Liver (tissue), 9 donors: ENCODE measurements around the gene MAST2. TPM values are rescaled to one million over a fixed set of nuclear protein-coding genes. Genes with fewer than 3 reads are reported as not detected.

Experiments
- DNase-seq: peaks from one replicate; pipeline ENCODE4 v3.0.0-alpha.2; 2017; ENCODE audit warnings: low spot score
- H3K27ac ChIP-seq, 2 donors: one replicate each; pipeline ENCODE4 v1.7.0; 2013; ENCODE audit warnings: inconsistent platforms in 2 of 2, low read length in 2 of 2, control low read depth in 1 of 2, low read depth in 1 of 2, mild to moderate bottlenecking in 1 of 2
- H3K27me3 ChIP-seq, 4 donors: one replicate each; pipeline versions ENCODE4 v1.6.1 to v1.7.0; 2013; ENCODE audit warnings: low read length in 3 of 4, inconsistent platforms in 1 of 4, mild to moderate bottlenecking in 1 of 4, moderate library complexity in 1 of 4; ENCODE audit not compliant: control insufficient read depth in 4 of 4, insufficient read depth in 4 of 4
- H3K36me3 ChIP-seq, 4 donors: one replicate each; pipeline versions ENCODE4 v1.6.1 to v1.7.0; 2013; ENCODE audit warnings: low read length in 3 of 4, mild to moderate bottlenecking in 3 of 4, low read depth in 1 of 4, moderate library complexity in 1 of 4; ENCODE audit not compliant: control insufficient read depth in 4 of 4, insufficient read depth in 3 of 4
- H3K4me1 ChIP-seq, 4 donors: one replicate each; pipeline versions ENCODE4 v1.6.1 to v1.7.0; 2013; ENCODE audit warnings: low read length in 3 of 4, mild to moderate bottlenecking in 3 of 4, moderate library complexity in 1 of 4; ENCODE audit not compliant: control insufficient read depth in 4 of 4, insufficient read depth in 4 of 4
- H3K4me3 ChIP-seq, 3 donors: one replicate each; pipeline versions ENCODE4 v1.6.1 to v1.7.0; 2013; ENCODE audit warnings: low read length in 3 of 3, control low read depth in 1 of 3, low read depth in 1 of 3, mild to moderate bottlenecking in 1 of 3
- H3K9ac ChIP-seq, 2 donors: one replicate each; pipeline ENCODE4 v1.7.0; 2013; ENCODE audit warnings: low read length in 2 of 2, mild to moderate bottlenecking in 2 of 2, moderate library complexity in 2 of 2, control low read depth in 1 of 2, low read depth in 1 of 2
- H3K9me3 ChIP-seq, 4 donors: one replicate each; pipeline versions ENCODE4 v1.6.1 to v1.7.0; 2013; ENCODE audit warnings: low read length in 3 of 4; ENCODE audit not compliant: control insufficient read depth in 4 of 4
- ATF3 ChIP-seq: IDR thresholded peaks from 2 replicates; pipeline ENCODE4 v1.6.1; 2016; ENCODE audit warnings: antibody characterized with exemption
- CTCF ChIP-seq: fragments of 150-350 bp; IDR thresholded peaks from 2 replicates; pipeline ENCODE4 v1.5.1; 2017; ENCODE audit warnings: improper control_type of control experiment, low read depth, low read length; ENCODE audit not compliant: missing input control
- EGR1 ChIP-seq, 2 donors: IDR thresholded peaks; 2 replicates each; pipeline ENCODE4 v1.6.1; 2016 to 2018; ENCODE audit warnings: antibody characterized with exemption in 2 of 2, low read depth in 2 of 2
- FOXA1 ChIP-seq: IDR thresholded peaks from 2 replicates; pipeline ENCODE4 v1.6.1; 2016; ENCODE audit warnings: antibody characterized with exemption
- FOXA2 ChIP-seq: IDR thresholded peaks from 2 replicates; pipeline ENCODE4 v1.6.1; 2016; ENCODE audit warnings: antibody characterized with exemption
- GABPA ChIP-seq, 2 donors: IDR thresholded peaks in 1 of 2; conservative IDR thresholded peaks in 1 of 2; 2 replicates each; pipeline ENCODE4 v1.6.1; 2016; ENCODE audit warnings: antibody characterized with exemption in 2 of 2, mild to moderate bottlenecking in 1 of 2, moderate library complexity in 1 of 2
- HNF4A ChIP-seq, 2 donors: conservative IDR thresholded peaks; 2 replicates each; pipeline ENCODE4 v1.6.1; 2016; ENCODE audit warnings: antibody characterized with exemption in 2 of 2, mild to moderate bottlenecking in 2 of 2
- JUND ChIP-seq, 2 donors: IDR thresholded peaks; 2 replicates each; pipeline ENCODE4 v1.6.1; 2016; ENCODE audit warnings: antibody characterized with exemption in 2 of 2
- MAX ChIP-seq: IDR thresholded peaks from 2 replicates; pipeline ENCODE4 v1.6.1; 2016; ENCODE audit warnings: antibody characterized with exemption
- NR2F2 ChIP-seq: IDR thresholded peaks from 2 replicates; pipeline ENCODE4 v1.6.1; 2016; ENCODE audit warnings: antibody characterized with exemption
- RAD21 ChIP-seq, 2 donors: IDR thresholded peaks; 2 replicates each; pipeline ENCODE4 v1.6.1; 2016; ENCODE audit warnings: antibody characterized with exemption in 2 of 2, mild to moderate bottlenecking in 2 of 2
- REST ChIP-seq: IDR thresholded peaks from 2 replicates; pipeline ENCODE4 v1.6.1; 2016; ENCODE audit warnings: antibody characterized with exemption, mild to moderate bottlenecking
- SP1 ChIP-seq: IDR thresholded peaks from 2 replicates; pipeline ENCODE4 v1.6.1; 2018; ENCODE audit warnings: antibody characterized with exemption, mild to moderate bottlenecking
- YY1 ChIP-seq: IDR thresholded peaks from 2 replicates; pipeline ENCODE4 v1.6.1; 2016; ENCODE audit warnings: antibody characterized with exemption, mild to moderate bottlenecking
- polyA plus RNA-seq, 2 donors: library from polyadenylated mRNA; stranded (reverse) in 1 of 2; unstranded in 1 of 2; fragments of 200-250 nt in 1 of 2; fragments of >200 nt in 1 of 2; fragmentation: Nextera tagmentation in 1 of 2; extraction: Ambion mirVana in 1 of 2; gene quantifications; one replicate each; pipeline versions ENCODE4 v1.2.1 to v1.2.3, GENCODE V29; 2013 to 2015
- total RNA-seq, 2 donors: library from RNA; depleted of rRNA; stranded (reverse); fragments of >200 nt; gene quantifications; one replicate each; pipeline ENCODE4 v1.2.3, GENCODE V29; 2014
- donor health status: healthy.
- donor health status: healthy.
- donor health status: healthy.
- donor health status: healthy.
- donor health status: healthy.

MAST2 gene
- total and polyA plus RNA-seq, 4 donors: 4.8 to 9.6 (median 5.7) TPM

- TF ChIP-seq REST: no peak
- no peak for TF ChIP-seq YY1
- TF ChIP-seq NR2F2: no peak
- no peak for TF ChIP-seq HNF4A (conservative IDR thresholded peaks at IDR 0.05)
- TF ChIP-seq GABPA (IDR thresholded peaks at IDR 0.05 in 1 of 2, conservative IDR thresholded peaks at IDR 0.05 in 1 of 2): no peak
- TF ChIP-seq JUND (IDR thresholded peaks at IDR 0.05): no peak
These were observed 2.7 kb downstream of the MAST2 start (continued) for GRCh38 chr1:45806129-45806528.

DNA sequence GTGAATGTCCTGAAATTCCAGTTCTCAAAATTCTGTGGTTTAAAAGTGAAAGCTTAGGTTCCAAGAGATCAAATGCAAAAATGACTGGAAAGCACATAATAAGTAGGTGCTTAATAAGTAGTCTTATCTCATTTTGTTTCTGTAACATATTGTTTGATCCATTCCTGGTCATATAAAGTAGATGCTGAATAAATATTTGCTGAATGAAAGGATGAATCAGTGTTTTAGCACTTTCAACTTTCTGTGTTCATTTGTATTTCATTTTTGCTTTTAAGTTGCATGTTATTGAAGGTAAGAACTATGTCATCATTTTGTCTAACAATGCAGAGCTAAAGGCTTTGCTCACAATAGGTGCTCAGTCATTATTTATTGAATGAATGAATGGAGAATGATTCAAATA lies 6.3 kb downstream of the MAST2 start:
- H3K36me3 ChIP-seq: no peaks in the 10 kb centered on the region
- H3K27ac ChIP-seq: no peak overlapping the region
- DNase-seq: no peak
- TF ChIP-seq CTCF (no peak), ATF3 (no peak), YY1 (no peak), REST (no peak), EGR1 (IDR thresholded peaks at IDR 0.05; ENCODE audit: low read depth in 2 of 2) (no peak), FOXA1 (no peak), HNF4A (conservative IDR thresholded peaks at IDR 0.05) (no peak), NR2F2 (no peak), FOXA2 (no peak), SP1 (no peak), GABPA (IDR thresholded peaks at IDR 0.05 in 1 of 2, conservative IDR thresholded peaks at IDR 0.05 in 1 of 2) (no peak), MAX (no peak), RAD21 (IDR thresholded peaks at IDR 0.05) (no peak), JUND (IDR thresholded peaks at IDR 0.05) (no peak)
- H3K27me3 ChIP-seq: no peaks in the 10 kb centered on the region
- peaks cover 3 to 8% (median 4%) of the 10 kb centered on the region in 4 donors for H3K4me1 ChIP-seq
- no peak overlapping the region for H3K9ac ChIP-seq
- no peak overlapping the region for H3K4me3 ChIP-seq
- no peaks in the 10 kb centered on the region for H3K9me3 ChIP-seq
